ENCODE results near the gene CDKAL1.
"Not testable (repeated sequence)": the region's sequence is repeated elsewhere in the genome, so short reads cannot be mapped to it uniquely, and the experiment has no call there.

Gene CDKAL1

DNA sequence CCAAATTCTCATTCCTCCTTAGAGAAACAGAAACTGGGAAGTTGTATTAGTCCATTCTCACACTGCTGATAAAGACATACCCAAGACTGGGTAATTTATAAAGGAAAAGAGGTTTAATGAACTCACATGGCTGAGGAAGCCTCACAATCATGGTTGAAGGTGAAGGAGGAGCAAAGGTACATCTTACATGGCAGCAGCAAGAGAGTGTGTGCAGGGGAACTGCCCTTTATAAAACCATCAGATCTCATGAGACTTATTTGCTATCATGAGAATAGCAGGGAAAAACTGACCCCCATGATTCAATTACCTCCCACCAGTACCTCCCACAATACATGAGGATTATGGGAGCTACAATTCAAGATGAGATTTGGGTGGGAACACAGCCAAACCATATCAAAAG, 720.2 kb downstream of the CDKAL1 start:
- not testable (repeated sequence) for DNase-seq (ENCODE audit: low spot score)

GRCh38 chr6:21256197-21256596, 721.9 kb downstream of the CDKAL1 start:
- DNase-seq (ENCODE audit: low spot score): no peak

DNA sequence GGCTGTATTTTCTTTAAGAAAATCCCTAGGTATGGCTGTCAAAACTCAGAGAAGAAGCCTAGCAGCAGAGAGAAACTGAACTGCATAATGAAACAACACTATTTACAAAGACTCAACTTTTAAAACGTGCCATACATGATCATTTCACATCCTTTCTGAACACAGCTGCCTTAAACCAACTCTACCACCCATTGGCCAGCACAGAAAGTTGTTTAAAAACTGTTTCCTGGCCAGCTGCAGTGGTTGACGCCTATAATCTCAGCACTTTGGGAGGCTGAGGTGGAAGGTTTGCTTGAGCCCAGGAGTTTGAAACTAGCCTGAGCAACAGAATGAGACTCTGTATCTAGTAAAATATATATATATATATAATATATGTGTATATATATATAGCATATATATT, 722.9 kb downstream of the CDKAL1 start:
- DNase-seq (ENCODE audit: low spot score): no peak

DNA sequence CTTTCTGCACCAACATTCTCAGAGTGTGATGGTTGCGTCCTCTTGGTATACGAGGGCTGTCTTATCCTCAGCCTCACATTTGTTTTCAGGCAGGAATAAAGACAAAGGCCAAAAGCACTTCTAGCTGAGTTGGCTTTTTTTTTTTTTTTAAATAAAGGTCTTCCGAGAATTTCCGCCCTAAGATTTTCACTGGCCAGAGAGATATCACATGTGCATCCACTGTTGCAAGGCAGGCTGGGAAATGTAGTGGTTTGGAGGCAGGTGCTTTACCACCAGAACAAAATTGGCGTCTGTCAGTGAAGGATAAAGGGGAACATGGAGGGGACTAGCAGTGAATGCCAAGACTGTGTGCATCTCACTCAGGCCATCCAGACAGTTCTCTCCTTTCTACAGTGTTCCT, 724.4 kb downstream of the CDKAL1 start:
- DNase-seq (ENCODE audit: low spot score): no peak

DNA sequence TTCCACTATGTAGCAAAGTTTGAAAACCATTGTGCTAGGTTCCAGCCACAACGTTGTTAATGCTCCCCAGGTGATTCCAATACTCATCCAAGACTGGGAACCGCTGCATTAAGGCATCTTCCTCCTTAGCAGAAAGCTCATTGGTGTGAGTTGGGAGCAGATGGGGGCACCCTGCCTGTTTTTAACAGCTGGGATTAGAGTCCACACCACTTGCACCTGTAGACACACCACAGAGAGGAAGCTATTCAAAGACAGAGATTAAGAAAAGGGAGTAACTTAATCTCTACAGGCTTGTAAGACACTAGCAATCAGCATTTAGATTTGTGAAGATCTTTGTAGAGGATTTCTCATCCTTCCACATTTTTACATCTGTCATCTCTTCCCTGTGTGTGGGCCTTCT, 725.4 kb downstream of the CDKAL1 start:
- DNase-seq (ENCODE audit: low spot score): no peak

- DNase-seq (ENCODE audit: low spot score): no peak
Observed at GRCh38 chr6:21262504-21262903, 728.2 kb downstream of the CDKAL1 start.

- DNase-seq (ENCODE audit: low spot score): no peak
Observed at GRCh38 chr6:21263531-21264287, 729.5 kb downstream of the CDKAL1 start.

- no peak for DNase-seq (ENCODE audit: low spot score)
Observed at GRCh38 chr6:21264288-21265033, 730.2 kb downstream of the CDKAL1 start.

DNA sequence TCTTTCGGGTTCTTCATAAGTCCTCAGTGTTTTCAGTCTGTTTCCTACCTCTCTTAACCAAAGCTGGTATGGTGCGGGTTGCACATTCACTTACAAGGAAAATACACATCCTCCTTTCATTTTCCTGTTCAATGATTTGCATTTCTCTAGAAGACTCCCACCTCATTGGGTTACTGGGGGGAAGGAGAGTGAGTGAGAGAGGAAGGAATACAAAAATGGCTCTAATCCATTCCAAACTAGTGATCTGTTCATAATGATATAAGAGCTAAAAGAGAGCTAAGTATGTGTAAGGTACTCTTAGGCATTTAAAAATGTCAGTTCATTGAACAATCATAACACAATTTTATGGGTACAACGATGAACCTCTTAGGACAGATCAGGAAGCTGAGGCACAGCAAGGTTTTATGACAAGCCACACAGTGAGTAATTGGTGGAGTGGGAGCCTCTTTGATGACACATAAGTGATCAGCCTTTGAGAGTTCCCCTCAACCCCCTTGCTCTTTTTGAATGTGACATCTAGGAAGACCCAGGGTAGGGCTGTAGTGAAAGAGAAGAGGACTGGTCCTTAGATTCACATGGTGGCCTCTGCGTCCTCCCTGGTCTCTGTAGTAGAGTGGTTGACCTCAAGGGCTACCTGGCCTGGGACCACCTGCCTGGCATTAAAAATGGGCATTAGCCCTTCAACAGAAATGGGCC, 730.9 kb downstream of the CDKAL1 start:
- DNase-seq (ENCODE audit: low spot score): no peak

DNA sequence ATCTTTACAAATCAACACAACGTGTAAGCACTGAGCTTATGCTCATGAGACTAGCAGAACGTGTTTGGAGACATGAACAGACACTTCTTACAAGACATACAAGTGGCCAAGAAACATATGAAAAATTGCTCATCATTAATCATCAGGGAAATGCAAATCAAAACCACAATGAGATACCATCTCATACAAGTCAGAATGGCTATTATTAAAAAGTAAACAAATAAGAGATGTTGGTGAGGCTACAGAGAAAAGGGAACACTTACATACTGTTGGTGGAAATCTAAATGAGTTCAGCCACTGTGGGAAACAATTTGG, 731.4 kb downstream of the CDKAL1 start:
- DNase-seq (ENCODE audit: low spot score): peak; percentile 10

DNA sequence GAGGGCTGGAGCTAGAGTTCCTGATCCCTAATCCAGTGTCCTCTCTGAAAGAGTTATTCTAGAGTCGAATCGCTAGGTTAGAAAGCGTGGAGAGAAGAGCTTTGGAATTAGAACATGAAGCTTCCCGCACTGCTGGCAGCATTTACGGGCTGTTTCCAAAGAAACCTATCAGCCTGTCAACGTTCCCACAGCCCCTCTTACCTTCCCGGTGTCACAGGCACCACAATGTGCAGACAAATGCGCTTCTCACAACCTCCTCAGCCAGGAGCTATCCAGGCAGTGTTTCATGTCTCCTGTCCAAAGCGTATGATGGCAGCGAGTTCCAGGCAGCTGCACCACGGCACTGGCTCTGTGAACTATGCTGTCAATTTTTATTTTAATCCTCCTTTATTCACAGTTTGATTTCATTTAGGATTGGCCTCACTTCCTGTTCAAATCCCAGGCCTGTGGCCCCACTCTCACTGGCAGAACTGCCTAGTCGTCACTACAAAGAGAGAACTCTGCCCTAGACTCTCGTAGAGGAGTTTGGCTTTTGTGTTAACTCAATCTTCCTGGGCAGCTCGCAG, 736.5 kb downstream of the CDKAL1 start:
- no peak for DNase-seq (ENCODE audit: low spot score)

DNA sequence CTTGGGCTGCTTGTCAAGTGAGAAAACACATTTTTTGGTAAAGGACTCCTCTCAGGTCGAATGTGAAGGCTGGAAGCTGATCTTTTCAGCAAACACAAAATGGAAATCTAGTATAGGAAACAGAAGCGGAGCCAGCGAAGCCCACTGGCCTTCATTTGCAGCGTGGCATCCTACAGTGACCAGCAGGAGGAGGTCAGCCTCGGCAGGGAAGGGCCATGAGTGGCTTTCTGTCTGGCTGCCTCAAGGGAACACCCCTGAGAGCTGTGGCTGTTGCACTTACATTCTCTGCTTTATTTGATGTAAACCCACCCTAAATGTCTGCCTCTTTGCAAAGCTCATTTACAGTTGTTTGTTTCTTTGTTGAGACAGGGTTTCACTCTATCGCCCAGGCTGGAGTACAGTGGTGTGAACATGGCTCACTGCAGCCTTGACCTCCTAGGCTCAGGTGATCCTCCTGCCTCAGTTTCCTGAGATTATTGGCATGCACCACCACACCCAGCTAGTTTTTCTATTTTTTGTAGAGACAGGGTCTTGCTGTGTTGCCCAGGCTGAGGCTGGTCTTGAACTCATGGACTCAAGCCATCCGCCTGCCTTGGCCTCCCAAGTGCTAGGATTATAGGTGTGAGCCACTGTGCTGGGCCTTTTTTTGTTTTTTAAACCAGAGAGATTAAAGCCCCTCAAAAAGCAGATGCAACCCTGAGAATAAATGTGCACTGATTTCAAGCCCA, 737.3 kb downstream of the CDKAL1 start:
- no peak for DNase-seq (ENCODE audit: low spot score)

GRCh38 chr6:21273451-21273850, 739.2 kb downstream of the CDKAL1 start:
- no peak for DNase-seq (ENCODE audit: low spot score)

DNA sequence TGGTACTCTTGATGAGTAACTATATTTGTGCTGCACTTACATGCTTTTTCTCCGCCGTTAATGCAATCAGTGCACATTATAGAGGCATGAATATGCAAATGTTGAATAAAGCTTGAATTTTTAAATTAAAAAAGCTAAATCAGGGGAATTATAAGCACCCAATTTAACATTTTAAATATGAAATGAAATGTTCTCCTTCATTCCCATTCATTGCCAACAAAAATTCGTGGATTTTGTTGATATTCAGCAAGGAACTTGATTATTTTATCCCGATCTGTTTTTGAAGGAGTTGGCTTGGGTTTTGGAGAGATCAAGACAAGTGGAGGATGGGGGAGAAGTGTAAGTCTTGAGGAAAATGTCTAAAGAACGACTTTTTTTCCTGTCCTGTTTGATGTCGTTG, 740.6 kb downstream of the CDKAL1 start:
- DNase-seq (ENCODE audit: low spot score): no peak

DNA sequence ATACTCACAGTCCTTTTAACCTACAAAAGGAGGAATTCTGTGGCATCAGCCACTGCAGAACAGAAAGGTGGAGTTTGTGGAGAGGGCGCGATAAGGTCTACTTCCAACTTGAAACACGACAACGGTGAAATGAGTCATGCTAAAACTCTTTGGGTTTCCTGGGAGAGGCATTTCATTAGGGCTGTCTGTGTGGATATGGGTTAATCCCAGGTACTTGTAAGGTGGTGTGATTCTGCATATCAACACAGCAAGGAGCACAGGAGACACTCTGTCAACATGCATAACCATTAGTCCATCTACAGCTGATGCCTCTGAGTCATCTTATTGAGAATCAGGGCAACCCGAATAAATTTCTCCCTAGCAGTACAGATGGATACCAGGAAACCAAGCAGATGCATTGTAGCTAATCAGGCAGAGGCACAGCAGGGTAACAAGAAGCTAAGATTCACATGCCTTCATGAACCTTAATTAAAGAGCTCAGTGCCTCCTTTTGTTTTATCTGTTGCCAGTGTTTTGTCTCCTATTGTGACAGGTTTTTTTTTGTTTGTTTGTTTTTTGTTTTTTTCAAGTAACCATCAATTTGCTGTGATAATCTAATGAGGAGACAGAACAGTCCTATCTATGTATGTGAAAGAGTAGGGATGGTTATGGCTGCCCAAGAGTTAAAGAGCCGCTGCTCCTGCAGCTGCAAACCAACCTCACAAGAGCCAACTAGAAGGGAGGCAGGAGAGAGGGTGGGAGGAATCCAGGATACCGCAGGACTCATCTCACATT, 743.5 kb downstream of the CDKAL1 start:
- DNase-seq (ENCODE audit: low spot score): no peak

GRCh38 chr6:21278375-21278745, 744.1 kb downstream of the CDKAL1 start:
- DNase-seq (ENCODE audit: low spot score): no peak

DNA sequence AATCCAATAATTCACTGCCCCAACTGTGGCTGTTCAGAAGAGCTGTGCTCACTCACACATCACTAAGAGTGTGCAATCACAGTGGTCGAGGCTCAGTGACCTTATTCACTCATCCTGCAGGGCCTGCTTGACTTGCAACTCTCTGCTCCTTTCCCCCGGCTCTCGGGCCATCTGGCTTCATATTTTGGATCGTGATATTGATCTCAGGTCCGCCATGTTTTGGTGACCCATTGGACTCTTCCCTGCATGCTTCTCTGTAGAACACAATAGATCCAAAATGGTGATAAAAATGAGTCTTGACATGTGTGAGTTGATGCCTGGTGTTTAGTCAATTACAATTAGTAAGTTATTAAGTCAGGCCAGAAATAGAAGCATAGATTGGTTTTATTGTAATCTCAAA, 745.4 kb downstream of the CDKAL1 start:
- DNase-seq (ENCODE audit: low spot score): no peak

- DNase-seq (ENCODE audit: low spot score): no peak
Observed at GRCh38 chr6:21281366-21281765, 747.1 kb downstream of the CDKAL1 start.
